Measurements from ENCODE around the gene CENPW.

- TF ChIP-seq TAF1 (conservative IDR thresholded peaks at IDR 0.05) (no peak), GABPA (IDR thresholded peaks at IDR 0.05 in 1 of 2, conservative IDR thresholded peaks at IDR 0.05 in 1 of 2) (no peak), CTCF (IDR thresholded peaks at IDR 0.05; ENCODE audit: low read depth, low read length, missing input control) (no peak), EGR1 (IDR thresholded peaks at IDR 0.05; ENCODE audit: low read depth in 2 of 2) (no peak), MAX (IDR thresholded peaks at IDR 0.05) (no peak), YY1 (IDR thresholded peaks at IDR 0.05) (no peak), ATF3 (IDR thresholded peaks at IDR 0.05) (no peak), RAD21 (IDR thresholded peaks at IDR 0.05) (no peak), REST (IDR thresholded peaks at IDR 0.05) (no peak), JUND (IDR thresholded peaks at IDR 0.05) (no peak), SP1 (IDR thresholded peaks at IDR 0.05) (no peak), ZBTB33 (IDR thresholded peaks at IDR 0.05) (no peak), NR2F2 (IDR thresholded peaks at IDR 0.05) (no peak)
These were observed 32.7 kb downstream of the CENPW start for GRCh38 chr6:126372626-126373025.
